Ishikawa (cell line): ENCODE results near the gene SMCHD1.

Source experiments
- CEBPB ChIP-seq: IDR thresholded peaks from 2 replicates; pipeline ENCODE4 v1.6.1; 2012
- CREB1 ChIP-seq: IDR thresholded peaks from 2 replicates; pipeline ENCODE4 v1.6.1; 2012; ENCODE audit warnings: low read depth
- EGR1 ChIP-seq: IDR thresholded peaks from 2 replicates; pipeline ENCODE4 v1.6.1; 2012
- EP300 ChIP-seq: IDR thresholded peaks from 2 replicates; pipeline ENCODE4 v1.6.1; 2012; ENCODE audit warnings: borderline replicate concordance
- FOXM1 ChIP-seq: IDR thresholded peaks from 2 replicates; pipeline ENCODE4 v1.6.1; 2012; ENCODE audit warnings: low read depth, borderline replicate concordance
- NFIC ChIP-seq: IDR thresholded peaks from 2 replicates; pipeline ENCODE4 v1.6.1; 2012
- RAD21 ChIP-seq: IDR thresholded peaks from 2 replicates; pipeline ENCODE4 v1.6.1; 2012; ENCODE audit warnings: low read depth
- REST ChIP-seq: IDR thresholded peaks from 2 replicates; pipeline ENCODE4 v1.6.1; 2012; ENCODE audit warnings: low read depth, mild to moderate bottlenecking
- TAF1 ChIP-seq: IDR thresholded peaks from 2 replicates; pipeline ENCODE4 v1.6.1; 2012; ENCODE audit warnings: low read depth, mild to moderate bottlenecking
- TCF12 ChIP-seq: IDR thresholded peaks from 2 replicates; pipeline ENCODE4 v1.6.1; 2012; ENCODE audit warnings: low read depth
- TEAD4 ChIP-seq: IDR thresholded peaks from 2 replicates; pipeline ENCODE4 v1.6.1; 2012
- USF1 ChIP-seq: IDR thresholded peaks from 2 replicates; pipeline ENCODE4 v1.6.1; 2012
- YY1 ChIP-seq: IDR thresholded peaks from 2 replicates; pipeline ENCODE4 v1.6.1; 2012; ENCODE audit warnings: low read depth
- ZBTB7A ChIP-seq: IDR thresholded peaks from 2 replicates; pipeline ENCODE4 v1.6.1; 2012; ENCODE audit warnings: low read depth
- TF ChIP-seq, protein P1 (sequence below): IDR thresholded peaks from 2 replicates; pipeline ENCODE4 v1.6.1; 2012

Gene SMCHD1

DNA sequence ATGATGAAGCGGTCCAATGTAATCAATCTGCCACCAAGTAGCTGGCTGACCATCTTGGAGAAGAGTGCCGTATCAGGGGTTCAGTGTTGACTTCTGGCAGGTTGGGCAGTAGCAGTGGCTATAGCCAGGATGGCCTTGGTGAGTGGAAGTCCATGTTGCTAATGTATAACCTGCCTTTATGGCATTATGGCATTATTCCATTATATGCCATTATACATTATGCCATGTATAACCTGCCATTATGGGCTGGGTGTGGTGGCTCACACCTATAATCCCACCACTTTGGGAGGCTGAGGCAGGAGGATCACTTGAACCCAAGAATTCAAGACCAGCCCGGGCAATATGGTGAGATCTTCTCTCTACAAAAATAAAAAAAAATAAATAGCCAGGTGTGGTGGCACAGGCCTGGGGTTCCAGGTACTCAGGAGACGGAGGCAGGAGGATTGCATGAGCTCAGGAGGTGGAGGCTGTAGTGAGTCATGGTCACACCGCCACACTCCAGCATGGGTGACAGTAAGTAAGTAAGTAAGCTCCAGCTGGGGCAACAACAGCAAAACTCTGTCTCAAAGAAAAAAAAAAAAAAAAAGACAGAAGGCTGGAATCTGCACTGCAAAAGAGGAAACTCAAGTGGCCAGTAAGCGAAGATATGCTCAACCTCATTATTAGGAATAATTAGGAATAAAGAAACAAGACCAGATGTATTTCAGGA is 166.8 kb downstream of the SMCHD1 start:
- TF ChIP-seq CEBPB (no peak), NFIC (no peak), TCF12 (no peak), TEAD4 (no peak), FOXM1 (no peak), CREB1 (no peak), EGR1 (no peak), TAF1 (no peak), USF1 (no peak), YY1 (no peak), RAD21 (no peak)
- TF ChIP-seq, protein P1, sequence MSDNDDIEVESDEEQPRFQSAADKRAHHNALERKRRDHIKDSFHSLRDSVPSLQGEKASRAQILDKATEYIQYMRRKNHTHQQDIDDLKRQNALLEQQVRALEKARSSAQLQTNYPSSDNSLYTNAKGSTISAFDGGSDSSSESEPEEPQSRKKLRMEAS: no peak

- TF ChIP-seq EGR1 (no peak), TEAD4 (no peak), CREB1 (no peak), ZBTB7A (no peak), USF1 (no peak), TCF12 (no peak), YY1 (no peak), NFIC (no peak), TAF1 (no peak), CEBPB (no peak)
- TF ChIP-seq, protein P1: no peak
Observed at GRCh38 chr18:2823202-2823601, 167.7 kb downstream of the SMCHD1 start.

DNA sequence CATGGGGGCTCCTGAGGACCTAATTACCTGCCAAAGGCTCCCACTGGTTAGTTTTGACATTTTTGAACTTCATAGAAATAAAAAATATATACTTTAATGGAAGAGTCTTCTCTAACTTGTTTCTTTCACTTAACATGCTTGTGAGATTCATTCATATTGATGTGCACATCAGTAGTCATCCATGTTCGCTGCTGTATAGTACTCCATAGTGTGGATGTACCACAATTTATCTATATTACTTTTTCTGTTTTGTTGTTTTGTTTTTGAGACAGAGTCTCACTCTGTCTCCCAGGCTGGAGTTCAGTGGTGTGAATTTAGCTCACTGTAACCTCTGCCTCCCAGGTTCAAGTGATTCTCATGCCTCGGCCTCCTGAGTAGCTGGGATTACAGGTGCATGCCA is 168.4 kb downstream of the SMCHD1 start:
- TF ChIP-seq TAF1 (no peak), EGR1 (no peak), ZBTB7A (no peak), NFIC (no peak), CREB1 (no peak), YY1 (no peak), CEBPB (no peak), TEAD4 (no peak), REST (no peak), RAD21 (no peak), FOXM1 (no peak), EP300 (no peak)
- TF ChIP-seq, protein P1: no peak

GRCh38 chr18:2824865-2825264 is 169.3 kb downstream of the SMCHD1 start:
- no peak for TF ChIP-seq CREB1
- TF ChIP-seq, protein P1: no peak
- TF ChIP-seq TCF12: no peak
- TF ChIP-seq NFIC: no peak
- TF ChIP-seq RAD21: no peak
- TF ChIP-seq USF1: no peak
- no peak for TF ChIP-seq EP300
- TF ChIP-seq CEBPB: no peak
- no peak for TF ChIP-seq REST
- TF ChIP-seq FOXM1: no peak
- TF ChIP-seq EGR1: no peak
- TF ChIP-seq TEAD4: no peak
- no peak for TF ChIP-seq TAF1

DNA sequence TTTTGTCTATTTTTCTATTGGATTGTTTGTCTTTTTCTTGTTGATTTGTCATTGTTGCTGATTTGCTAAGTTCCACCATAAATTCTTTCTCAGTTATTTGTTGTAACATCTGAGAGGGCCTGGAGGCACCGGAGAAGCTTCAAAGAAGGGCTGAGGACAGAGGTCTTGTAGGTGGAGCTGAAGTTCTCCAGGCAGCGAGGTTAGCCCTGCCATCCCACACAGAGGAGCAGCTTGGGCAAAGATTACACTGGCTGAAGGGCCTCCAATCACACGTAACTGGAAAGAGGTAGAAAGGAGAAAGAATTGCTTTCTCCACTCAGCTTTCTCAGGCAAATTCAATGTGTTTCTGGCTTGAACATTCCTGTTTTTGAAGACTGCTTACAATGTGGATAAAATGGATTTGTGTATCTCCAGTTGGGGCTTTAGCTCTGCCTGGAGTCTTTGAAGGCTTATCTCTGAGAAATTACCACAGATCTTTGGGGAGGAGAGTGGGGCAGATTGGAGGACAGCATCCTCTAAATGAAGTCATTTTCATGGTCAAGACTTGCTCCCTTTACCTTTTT is 170.2 kb downstream of the SMCHD1 start:
- TF ChIP-seq EGR1 (no peak), CEBPB (no peak), ZBTB7A (no peak), YY1 (no peak), USF1 (no peak), RAD21 (no peak), FOXM1 (no peak), REST (no peak), TCF12 (no peak), EP300 (no peak)
